ENCODE results near the gene SLC39A3.
"Not testable (repeated sequence)": the region's sequence is repeated elsewhere in the genome, so short reads cannot be mapped to it uniquely, and the experiment has no call there.

SLC39A3 gene

GRCh38 chr19:2722541-2723344, 17.1 kb downstream of the SLC39A3 start:
- H3K4me3 Mint-ChIP-seq, result peak overlapping the region; percentile 11
- no peak for ATAC-seq
- no peaks in the 10 kb centered on the region for H3K36me3 Mint-ChIP-seq
- H3K9me3 Mint-ChIP-seq, result no peaks in the 10 kb centered on the region
- no peak overlapping the region for H3K27ac Mint-ChIP-seq
- DNase-seq (ENCODE audit: low spot score in 2 of 2), result no peak
- peaks cover 5% of the 10 kb centered on the region for H3K4me1 Mint-ChIP-seq

DNA sequence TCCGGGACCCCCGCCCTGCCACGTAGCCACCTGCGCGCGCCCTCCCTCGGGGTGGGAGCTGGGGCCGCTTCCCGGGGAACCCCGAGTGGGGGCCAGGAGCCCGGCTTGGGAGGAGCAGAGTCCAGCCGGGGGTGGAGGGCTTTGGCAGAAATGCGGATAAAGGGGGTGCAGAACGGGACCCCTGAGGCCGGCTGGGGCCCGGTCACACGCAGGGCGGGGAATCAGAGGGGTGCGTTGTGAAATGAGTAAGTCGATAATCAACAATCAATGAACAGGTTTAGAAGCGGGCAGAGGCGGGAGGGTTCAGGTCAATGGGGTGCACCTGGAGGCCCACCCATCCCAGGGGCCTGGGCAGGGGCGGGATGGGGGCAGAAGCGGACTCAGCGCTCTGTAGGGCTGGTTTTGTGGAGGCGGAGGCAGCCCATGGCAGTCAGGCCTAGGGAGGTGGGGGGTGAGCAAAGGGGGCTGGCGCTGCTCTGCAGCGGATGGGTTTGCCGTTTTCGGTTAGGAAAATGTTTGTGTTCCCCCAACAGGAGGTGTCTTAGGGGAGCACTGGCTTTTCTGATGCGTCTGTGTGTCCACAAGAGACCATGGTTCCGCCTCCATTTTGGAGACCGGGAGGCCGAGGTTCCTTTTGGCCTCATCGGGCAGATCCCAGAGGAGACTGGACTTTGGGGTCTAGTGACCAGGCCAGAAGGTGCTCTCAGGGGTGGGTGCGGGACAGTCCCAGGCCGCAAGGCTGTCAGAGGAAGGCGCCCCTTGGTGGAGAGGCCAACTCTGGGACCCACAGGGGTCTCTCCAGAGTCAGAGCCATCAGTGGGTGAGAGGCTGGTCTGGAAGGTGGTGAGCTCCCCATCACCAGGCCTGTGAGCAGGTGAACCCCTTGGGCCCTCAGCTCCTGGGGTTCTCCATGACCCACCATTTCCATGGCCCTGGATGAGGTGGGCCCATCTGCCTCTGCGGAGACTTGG, 18.0 kb downstream of the SLC39A3 start:
- peak overlapping the region; percentile 43 for H3K4me3 Mint-ChIP-seq
- ATAC-seq (no peak), DNase-seq (ENCODE audit: low spot score in 2 of 2) (no peak)
- peaks cover under 1% of the 10 kb centered on the region for H3K4me1 Mint-ChIP-seq
- H3K27ac Mint-ChIP-seq, result no peak overlapping the region
- no peaks in the 10 kb centered on the region for H3K9me3 Mint-ChIP-seq
- H3K36me3 Mint-ChIP-seq, result no peaks in the 10 kb centered on the region

- DNase-seq (ENCODE audit: low spot score in 2 of 2), result no peak
- Mint-ChIP-seq H3K27ac (no peak within 1 kb of the TSS), H3K36me3 (no peaks in the 10 kb centered on the region), H3K4me1 (no peaks in the 10 kb centered on the region), H3K4me3 (peak within 1 kb of the TSS; percentile 43), H3K9me3 (peaks cover under 1% of the 10 kb centered on the region)
- no peak for ATAC-seq
Observed at GRCh38 chr19:2720777-2721569, 18.8 kb downstream of the SLC39A3 start, which contains the start of gene DIRAS1. TSS of gene DIRAS1 (minus strand) at chr19:2721372. CDS start at chr19:2717806, 3,566 bp downstream.

- Mint-ChIP-seq H3K36me3 (no peaks in the 10 kb centered on the region), H3K4me1 (no peaks in the 10 kb centered on the region), H3K4me3 (peak overlapping the region; percentile 24), H3K9me3 (peaks cover 3% of the 10 kb centered on the region), H3K27ac (no peak overlapping the region)
- DNase-seq (ENCODE audit: low spot score in 2 of 2), result no peak
- no peak for ATAC-seq
Observed at GRCh38 chr19:2719920-2720776, 19.7 kb downstream of the SLC39A3 start.

DNA sequence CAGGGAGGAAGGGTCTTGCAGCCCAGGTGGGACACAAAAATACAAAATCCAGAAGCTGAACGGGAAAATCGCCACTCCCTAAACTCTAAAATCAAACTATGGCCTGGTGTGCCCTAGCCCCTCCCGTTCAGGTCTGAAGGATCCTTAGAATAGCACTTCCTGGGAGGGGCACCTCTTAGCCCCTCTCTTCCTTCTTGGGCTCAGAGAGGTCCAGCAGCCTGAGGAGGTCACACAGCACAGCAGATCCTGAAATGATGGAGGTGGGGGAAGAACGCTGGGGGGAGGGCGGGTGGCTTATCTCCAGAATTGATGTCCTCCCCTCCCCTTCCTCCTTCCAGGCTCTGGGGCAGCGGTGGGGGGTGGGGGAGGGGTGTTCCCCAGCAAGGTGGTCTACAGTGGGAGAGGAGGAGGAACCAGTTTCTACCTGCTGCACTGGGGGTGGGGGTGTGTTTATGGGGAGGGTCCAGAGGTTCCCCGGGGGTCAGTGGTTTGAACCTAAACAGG, 20.5 kb downstream of the SLC39A3 start:
- ATAC-seq, result no peak
- H3K9me3 Mint-ChIP-seq, result peaks cover 3% of the 10 kb centered on the region
- no peaks in the 10 kb centered on the region for H3K36me3 Mint-ChIP-seq
- H3K4me3 Mint-ChIP-seq, result peak overlapping the region; percentile 24
- no peak overlapping the region for H3K27ac Mint-ChIP-seq
- H3K4me1 Mint-ChIP-seq, result no peaks in the 10 kb centered on the region
- no peak for DNase-seq (ENCODE audit: low spot score in 2 of 2)

- Mint-ChIP-seq H3K9me3 (peaks cover 3% of the 10 kb centered on the region), H3K36me3 (no peaks in the 10 kb centered on the region), H3K27ac (no peak overlapping the region), H3K4me1 (no peaks in the 10 kb centered on the region), H3K4me3 (no peak overlapping the region)
- peak; percentile 25 for ATAC-seq
- DNase-seq (ENCODE audit: low spot score in 2 of 2), result no peak
Observed at GRCh38 chr19:2717638-2718541, 21.9 kb downstream of the SLC39A3 start.

GRCh38 chr19:2716722-2717637, 22.8 kb downstream of the SLC39A3 start:
- Mint-ChIP-seq H3K4me1 (peaks cover under 1% of the 10 kb centered on the region), H3K9me3 (peaks cover 3% of the 10 kb centered on the region), H3K27ac (no peak overlapping the region), H3K4me3 (no peak overlapping the region), H3K36me3 (no peaks in the 10 kb centered on the region)
- DNase-seq (ENCODE audit: low spot score in 2 of 2) (no peak), ATAC-seq (no peak)

DNA sequence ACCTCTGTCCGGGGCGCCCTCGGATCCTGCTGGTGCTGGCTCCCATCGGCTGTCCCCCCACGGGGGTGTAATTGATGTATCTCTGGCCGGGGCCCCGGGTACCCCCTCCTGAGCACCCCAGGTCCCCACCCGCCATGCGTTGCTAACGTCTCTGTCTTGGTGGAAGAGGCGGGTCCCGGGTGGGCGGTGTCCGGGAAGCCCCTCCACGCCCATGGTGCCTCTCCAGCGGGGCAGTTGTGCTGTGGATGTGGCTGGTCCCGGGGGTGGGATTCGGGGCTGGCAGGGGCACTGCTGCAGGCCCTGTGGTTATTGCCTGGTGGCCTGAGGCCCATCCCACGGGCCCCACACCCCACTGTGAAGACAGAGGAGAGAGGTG, 23.6 kb downstream of the SLC39A3 start:
- ATAC-seq (no peak), DNase-seq (ENCODE audit: low spot score in 2 of 2) (no peak)
- Mint-ChIP-seq H3K4me3 (no peak overlapping the region), H3K27ac (no peak overlapping the region), H3K36me3 (no peaks in the 10 kb centered on the region), H3K9me3 (peaks cover 3% of the 10 kb centered on the region), H3K4me1 (peaks cover 8% of the 10 kb centered on the region)

DNA sequence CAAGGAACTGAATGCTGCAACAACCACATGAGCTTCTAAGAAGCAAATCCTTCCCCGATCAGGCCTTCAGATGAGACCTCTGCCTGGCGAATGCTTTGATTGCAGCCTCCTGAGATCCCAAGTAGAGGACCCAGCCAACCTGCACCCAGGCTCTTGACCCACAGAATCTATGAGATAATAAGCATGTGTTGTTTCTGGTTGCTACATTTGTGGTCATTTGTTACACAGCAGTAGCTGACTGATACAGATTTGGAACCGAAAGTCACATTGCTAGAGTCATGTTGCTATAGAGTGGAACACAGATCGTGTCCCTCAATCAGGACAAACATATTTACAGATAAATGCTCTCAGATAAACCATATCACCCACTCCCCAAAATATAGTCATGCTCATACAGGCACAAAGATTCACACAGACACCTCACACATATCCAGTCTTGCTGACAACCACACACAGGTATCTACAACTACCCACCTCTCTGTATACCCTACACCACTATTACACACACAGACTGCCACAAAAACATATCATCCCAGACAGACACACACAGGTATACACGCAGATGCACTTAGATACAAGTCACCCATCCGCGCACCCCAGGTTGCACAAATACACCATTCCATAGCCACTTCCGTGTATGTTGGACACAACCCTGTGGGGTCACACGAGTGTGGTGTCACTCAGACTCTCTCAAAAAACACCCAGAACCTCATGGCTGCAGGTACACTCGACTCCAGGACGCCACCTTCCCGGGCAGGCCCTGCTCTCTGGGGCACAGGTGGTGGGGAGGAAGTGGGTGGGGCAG, 24.1 kb downstream of the SLC39A3 start:
- H3K27ac Mint-ChIP-seq, result no peak overlapping the region
- no peaks in the 10 kb centered on the region for H3K36me3 Mint-ChIP-seq
- no peak for DNase-seq (ENCODE audit: low spot score in 2 of 2)
- H3K4me1 Mint-ChIP-seq, result peaks cover 8% of the 10 kb centered on the region
- no peak for ATAC-seq
- no peak overlapping the region for H3K4me3 Mint-ChIP-seq
- peaks cover 3% of the 10 kb centered on the region for H3K9me3 Mint-ChIP-seq

DNA sequence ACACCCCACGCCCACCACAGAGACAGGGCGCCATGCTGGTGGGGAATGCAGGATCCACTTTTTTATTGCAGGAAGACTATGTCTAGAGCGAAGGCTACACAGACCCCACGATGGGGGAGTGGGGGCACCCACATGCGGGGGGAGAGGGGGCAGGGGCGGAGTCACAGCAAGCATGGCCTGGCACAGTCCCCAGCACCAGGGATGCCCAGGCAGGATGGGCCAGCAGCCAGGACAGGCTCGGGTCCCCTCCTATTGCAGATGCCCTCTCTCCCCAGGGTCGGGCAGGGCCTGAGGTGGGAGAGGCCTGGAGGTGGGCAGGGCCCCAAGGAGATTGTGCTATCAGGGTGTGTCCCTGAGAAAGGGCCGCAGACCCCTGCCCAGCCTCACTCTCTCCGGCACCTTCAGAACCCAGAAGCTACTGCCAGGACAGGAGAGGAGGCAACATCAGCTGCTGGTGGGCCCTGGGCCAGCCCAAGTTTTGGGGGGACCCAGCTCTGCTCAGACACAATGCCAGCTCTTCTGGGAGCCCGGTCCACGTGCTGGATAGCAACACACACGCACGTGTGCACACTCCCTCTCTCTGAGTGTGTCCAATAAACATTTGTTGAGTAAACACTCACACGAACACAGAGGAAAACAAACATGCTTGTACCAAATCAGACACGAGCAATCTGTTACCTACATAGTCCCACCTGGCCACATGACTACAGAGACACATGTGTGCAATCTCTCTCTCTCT, 25.1 kb downstream of the SLC39A3 start:
- Mint-ChIP-seq H3K4me3 (no peak overlapping the region), H3K4me1 (peaks cover 8% of the 10 kb centered on the region), H3K9me3 (peaks cover 3% of the 10 kb centered on the region)

DNA sequence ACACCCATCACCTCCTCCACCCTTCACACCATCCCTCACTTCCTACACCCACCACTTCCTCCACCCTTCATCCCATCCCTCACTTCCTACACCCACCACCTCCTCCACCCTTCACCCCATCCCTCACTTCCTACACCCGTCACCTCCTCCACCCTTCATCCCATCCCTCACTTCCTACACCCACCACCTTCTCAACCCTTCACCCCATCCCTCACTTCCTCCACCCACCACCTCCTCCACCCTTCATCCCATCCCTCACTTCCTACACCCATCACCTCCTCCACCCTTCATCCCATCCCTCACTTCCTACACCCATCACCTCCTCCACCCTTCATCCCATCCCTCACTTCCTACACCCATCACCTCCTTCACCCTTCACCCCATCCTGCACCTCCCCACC, 25.7 kb downstream of the SLC39A3 start:
- H3K4me3 Mint-ChIP-seq; ATAC-seq; H3K36me3 Mint-ChIP-seq; H3K9me3 Mint-ChIP-seq; DNase-seq (ENCODE audit: low spot score in 2 of 2); H3K4me1 Mint-ChIP-seq; H3K27ac Mint-ChIP-seq: not testable (repeated sequence)

More for the DNA sequence above, 25.1 kb downstream of the SLC39A3 start:
- no peak overlapping the region for H3K27ac Mint-ChIP-seq
- no peak for DNase-seq (ENCODE audit: low spot score in 2 of 2)
- H3K36me3 Mint-ChIP-seq, result no peaks in the 10 kb centered on the region
- no peak for ATAC-seq

Data from stimulated activated effector memory CD8-positive, alpha-beta T cell treated with anti-CD3 and anti-CD28 coated beads, Interleukin-12 subunit alpha, Interleukin-12 subunit beta, amount 100 ng/mL, for 72 hours (primary cell).